ENCODE data around the gene TOM1L2.

DNA sequence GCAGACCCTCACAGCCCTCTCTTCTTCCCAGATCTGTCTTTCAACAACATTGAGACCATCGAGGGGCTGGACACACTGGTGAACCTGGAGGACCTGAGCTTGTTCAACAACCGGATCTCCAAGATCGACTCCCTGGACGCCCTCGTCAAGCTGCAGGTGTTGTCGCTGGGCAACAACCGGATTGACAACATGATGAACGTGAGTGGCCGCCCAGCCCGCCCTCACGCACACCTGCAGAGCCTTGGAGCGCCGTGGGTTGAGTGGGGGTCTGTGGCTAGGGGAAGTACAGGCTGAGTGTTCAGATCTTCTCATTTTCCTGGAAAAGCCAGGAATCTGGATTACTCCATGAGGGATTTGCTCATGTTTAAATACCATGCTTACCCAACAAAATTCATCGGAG lies 15.7 kb upstream of the TOM1L2 start:
- TF ChIP-seq, protein P1, sequence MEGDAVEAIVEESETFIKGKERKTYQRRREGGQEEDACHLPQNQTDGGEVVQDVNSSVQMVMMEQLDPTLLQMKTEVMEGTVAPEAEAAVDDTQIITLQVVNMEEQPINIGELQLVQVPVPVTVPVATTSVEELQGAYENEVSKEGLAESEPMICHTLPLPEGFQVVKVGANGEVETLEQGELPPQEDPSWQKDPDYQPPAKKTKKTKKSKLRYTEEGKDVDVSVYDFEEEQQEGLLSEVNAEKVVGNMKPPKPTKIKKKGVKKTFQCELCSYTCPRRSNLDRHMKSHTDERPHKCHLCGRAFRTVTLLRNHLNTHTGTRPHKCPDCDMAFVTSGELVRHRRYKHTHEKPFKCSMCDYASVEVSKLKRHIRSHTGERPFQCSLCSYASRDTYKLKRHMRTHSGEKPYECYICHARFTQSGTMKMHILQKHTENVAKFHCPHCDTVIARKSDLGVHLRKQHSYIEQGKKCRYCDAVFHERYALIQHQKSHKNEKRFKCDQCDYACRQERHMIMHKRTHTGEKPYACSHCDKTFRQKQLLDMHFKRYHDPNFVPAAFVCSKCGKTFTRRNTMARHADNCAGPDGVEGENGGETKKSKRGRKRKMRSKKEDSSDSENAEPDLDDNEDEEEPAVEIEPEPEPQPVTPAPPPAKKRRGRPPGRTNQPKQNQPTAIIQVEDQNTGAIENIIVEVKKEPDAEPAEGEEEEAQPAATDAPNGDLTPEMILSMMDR (conservative IDR thresholded peaks at IDR 0.05; ENCODE audit: low read depth, low read length), result no peak
- TF ChIP-seq MAZ (IDR thresholded peaks at IDR 0.05; ENCODE audit: borderline replicate concordance, low read depth, low read length) (no peak), POLR2A (IDR thresholded peaks at IDR 0.05; ENCODE audit: low read depth, low read length) (no peak)
- TF ChIP-seq, protein P2, sequence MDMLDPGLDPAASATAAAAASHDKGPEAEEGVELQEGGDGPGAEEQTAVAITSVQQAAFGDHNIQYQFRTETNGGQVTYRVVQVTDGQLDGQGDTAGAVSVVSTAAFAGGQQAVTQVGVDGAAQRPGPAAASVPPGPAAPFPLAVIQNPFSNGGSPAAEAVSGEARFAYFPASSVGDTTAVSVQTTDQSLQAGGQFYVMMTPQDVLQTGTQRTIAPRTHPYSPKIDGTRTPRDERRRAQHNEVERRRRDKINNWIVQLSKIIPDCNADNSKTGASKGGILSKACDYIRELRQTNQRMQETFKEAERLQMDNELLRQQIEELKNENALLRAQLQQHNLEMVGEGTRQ (IDR thresholded peaks at IDR 0.05; ENCODE audit: low read depth, low read length), result no peak

Data from IMR-90 (cell line).